Renal pelvis (tissue), 4 donors: ENCODE data around the gene SH3TC2. TPM values are rescaled to one million over a fixed set of nuclear protein-coding genes. Genes with fewer than 3 reads are reported as not detected.

Experiments used
- DNase-seq: peaks from one replicate; pipeline ENCODE4 v3.0.0-alpha.2; 2013
- polyA plus RNA-seq, 3 donors: library from polyadenylated mRNA; unstranded; fragments of 120-200 nt; gene quantifications; one replicate each; pipeline ENCODE4 v1.2.1, GENCODE V29; 2013; ENCODE audit not compliant: insufficient read length in 3 of 3

Gene SH3TC2
- polyA plus RNA-seq, 3 donors, result 0.65 to 0.68 (median 0.68) TPM

DNA sequence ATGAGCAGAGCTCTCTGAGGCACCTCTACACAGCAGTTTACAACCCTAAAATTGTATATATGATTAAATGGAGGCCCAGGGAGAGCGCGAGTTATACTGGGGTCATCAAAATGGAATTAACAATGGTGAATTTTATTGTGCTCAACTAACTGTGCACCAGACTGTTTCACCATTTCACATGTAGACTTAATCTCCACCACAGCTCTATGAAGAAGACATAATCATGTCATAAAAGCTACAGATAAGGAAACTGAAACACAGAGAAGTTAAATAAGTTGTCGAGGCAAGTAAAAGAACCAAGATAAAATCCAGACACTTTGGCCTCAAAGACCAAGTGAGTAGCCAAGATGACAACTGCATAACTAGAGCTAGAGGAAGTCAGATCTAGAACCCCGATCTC is 1.5 kb downstream of the SH3TC2 start:
- DNase-seq, result no peak

DNA sequence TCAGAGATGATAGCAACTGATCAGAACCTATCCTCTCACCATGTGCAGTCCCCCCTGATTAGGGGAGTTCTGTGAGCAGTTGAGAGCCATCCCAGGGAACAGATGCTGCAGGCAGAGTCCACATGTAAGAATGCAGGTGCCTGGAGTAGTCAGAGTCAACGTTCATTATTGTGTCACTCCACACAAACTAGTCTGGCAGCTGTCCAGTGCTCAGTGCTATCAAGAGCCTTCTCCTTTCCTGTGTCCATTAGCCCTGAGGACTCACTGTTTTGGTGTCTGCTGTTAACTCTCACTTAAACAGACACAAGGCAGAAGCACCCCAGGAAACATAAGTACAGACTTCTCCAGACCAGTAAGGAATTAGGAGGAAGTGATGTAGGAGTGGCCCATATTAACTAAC is 2.5 kb downstream of the SH3TC2 start:
- no peak for DNase-seq

GRCh38 chr5:149056616-149057165 is 6.2 kb downstream of the SH3TC2 start:
- no peak for DNase-seq

- no peak for DNase-seq
Observed at GRCh38 chr5:149054416-149054815, 8.4 kb downstream of the SH3TC2 start.

GRCh38 chr5:149053072-149053695 is 9.7 kb downstream of the SH3TC2 start:
- no peak for DNase-seq

GRCh38 chr5:149049371-149049781 is 13.5 kb downstream of the SH3TC2 start:
- no peak for DNase-seq

GRCh38 chr5:149048811-149049210 is 14.1 kb downstream of the SH3TC2 start:
- no peak for DNase-seq

DNA sequence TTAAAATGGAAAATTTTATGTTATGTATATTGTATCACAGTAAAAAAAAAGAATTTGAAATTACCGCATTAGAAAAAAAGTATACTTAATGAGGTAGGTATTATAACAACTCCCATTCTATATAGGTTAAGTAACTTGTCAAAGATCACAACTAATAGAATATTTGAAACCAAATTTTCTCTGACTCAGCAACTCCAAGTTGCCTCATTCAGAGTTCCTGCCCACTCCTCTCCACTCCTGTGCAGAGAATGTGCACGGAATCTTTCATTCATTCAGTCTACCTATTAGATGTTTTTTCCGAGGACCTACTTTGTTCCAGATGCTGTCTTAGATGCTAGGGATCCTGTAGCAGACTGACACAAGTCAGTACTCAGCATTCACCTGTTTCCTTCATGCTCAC is 15.4 kb downstream of the SH3TC2 start:
- no peak for DNase-seq

DNA sequence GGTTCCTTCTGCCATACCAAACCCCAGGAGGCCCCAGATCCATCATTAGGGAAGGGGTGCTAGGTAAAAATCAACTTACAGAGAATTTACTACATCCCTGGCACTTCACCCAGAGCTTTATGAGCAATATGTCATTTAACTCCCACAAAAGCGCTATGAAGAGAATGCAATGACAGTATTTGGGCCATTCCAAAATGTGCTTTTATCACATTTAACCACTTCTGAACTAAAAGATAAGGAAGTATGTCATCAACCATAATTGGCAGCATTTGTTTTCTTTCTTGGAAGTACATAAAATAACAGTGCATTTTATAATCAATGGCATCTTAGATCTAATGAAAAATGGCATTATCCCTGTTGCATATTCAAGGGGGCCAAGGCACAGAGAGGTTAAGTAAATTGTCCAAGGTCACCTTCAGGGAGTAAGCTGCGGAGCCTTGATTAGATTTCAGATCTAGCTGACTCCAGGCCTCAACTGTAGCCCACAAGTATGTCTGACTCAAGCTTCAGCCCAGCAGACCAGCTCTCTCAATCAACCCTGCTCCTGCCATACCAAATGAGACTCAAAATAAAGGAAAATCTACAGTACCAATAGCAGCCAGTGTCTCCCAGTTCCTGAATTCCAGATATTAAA is 16.5 kb downstream of the SH3TC2 start:
- no peak for DNase-seq

GRCh38 chr5:149045089-149045460 is 17.8 kb downstream of the SH3TC2 start:
- no peak for DNase-seq

DNA sequence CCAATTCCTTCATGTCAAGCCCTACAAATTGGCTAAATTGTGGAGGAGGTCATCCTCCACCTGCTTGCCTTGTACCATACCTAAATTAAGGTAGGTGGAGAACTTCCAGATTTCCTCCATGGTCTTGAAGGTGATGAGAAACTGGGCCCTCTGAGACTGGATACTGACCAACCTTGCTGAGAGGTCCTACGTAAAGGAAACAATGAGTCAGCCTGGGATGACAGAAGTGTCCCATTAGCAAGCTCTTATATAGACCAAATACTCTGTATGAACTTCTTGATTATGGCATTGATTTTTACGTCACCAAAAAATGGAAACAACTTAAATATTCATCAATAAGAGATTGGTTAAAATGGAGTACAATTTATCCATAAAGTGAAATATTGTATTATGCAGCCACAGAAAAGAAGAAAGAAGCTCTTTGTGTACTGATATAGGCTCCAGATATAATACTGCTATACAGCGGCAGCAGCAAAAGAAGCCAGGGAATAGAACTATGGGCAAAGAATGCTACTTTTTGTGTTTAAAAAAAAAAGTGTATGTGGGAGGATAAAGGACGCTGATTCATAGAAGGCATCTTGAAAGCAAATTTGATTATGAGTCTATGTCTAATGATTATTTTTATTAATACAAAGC is 18.3 kb downstream of the SH3TC2 start:
- no peak for DNase-seq

- DNase-seq, result no peak
Observed at GRCh38 chr5:149043641-149044040, 19.2 kb downstream of the SH3TC2 start.

DNA sequence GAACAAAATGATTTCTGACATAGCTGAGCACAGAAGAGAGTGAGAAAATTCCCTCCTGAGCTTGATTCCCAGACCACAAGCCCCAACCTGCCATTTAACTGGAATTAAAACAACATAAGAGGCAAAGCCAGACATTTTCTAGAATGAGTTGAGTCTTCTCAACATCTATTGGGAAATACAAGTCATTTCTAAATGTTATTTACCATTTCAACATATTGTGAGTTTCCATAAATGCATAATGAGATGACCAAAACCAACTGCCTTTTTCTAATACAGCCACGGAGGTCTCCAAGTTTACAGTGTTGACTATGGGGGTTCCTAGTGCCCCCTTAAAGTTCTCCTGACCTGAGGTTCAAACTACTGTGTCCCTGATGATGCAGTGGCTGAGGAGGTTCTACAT is 20.0 kb downstream of the SH3TC2 start:
- no peak for DNase-seq

GRCh38 chr5:149041242-149041641 is 21.6 kb downstream of the SH3TC2 start:
- DNase-seq, result no peak

GRCh38 chr5:149040421-149040820 is 22.4 kb downstream of the SH3TC2 start:
- no peak for DNase-seq

DNA sequence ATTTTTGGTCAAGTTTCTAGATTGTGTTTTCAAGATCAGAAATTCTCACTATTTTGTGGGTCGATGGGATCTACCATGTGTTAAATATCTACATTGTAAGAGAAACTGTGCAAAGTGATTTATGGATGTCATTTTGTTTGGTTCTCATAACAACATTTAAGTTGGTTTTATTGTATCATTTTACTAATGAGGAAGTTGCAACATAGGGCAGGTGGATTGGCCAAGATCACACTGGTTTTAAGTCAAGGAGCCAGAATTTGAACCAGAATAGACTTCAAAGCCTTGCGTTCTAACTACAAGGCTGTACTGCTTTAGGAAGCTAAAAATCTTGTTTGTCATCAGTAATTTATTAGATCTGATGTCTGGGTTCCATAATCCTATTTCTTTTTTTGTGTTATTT is 23.4 kb downstream of the SH3TC2 start:
- no peak for DNase-seq

DNA sequence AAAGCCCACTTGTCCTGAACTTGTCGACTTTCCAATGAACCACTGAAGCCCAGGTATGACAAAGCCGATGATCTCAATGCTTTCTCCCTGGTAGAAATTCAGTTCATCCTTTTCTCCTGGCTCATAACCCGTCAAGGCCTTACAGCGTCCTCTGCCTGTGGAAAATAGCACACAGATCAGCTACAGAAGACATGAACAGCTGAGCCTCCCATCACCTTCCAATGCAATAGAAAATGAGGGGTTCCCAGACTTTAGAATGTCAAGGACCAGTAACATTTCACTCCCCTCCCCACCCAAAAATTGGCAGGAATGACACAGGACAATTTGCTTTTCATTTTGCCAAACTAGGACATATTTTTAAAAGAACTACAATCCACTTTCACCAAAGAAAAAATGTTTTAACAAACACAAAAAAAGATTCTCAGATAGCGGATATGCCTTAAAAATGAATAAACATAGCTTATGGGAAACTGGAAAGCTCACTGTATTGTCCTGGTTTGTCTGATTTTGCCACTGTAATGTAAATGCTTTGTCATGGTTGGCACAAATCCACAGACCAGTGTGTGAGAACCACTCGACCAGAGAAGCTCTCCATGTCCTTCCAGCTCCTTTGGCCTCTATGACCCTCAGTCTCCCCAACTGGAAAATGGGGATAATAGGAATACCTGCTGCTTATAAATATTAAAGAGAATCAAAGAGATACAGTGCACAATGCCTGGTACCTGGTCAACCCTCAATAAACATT is 24.4 kb downstream of the SH3TC2 start:
- no peak for DNase-seq

GRCh38 chr5:149037817-149038216 is 25.0 kb downstream of the SH3TC2 start:
- no peak for DNase-seq

GRCh38 chr5:149036970-149037369 is 25.9 kb downstream of the SH3TC2 start:
- no peak for DNase-seq

DNA sequence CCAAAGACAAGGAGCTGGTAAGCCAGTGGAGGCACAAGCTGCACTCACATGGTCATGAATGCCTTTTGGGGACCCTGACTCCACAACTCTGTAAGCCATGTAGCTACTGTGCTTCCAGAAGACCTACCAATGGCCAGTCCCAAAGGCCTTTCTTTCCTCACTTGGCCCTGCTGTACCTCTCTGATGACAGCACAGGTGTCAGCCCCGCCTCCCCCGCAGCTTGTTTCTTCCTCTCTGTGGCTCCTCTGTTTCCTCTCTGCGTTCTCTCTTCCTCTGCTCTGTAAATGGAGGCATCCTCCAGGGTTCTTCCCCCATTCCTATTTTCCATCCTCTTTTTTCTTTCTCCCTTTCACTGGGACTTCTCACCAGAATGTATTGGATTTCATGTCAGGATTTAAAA is 26.7 kb downstream of the SH3TC2 start:
- no peak for DNase-seq

- peak; percentile 65 for DNase-seq
Observed at GRCh38 chr5:149035372-149035790, 27.5 kb downstream of the SH3TC2 start.

DNA sequence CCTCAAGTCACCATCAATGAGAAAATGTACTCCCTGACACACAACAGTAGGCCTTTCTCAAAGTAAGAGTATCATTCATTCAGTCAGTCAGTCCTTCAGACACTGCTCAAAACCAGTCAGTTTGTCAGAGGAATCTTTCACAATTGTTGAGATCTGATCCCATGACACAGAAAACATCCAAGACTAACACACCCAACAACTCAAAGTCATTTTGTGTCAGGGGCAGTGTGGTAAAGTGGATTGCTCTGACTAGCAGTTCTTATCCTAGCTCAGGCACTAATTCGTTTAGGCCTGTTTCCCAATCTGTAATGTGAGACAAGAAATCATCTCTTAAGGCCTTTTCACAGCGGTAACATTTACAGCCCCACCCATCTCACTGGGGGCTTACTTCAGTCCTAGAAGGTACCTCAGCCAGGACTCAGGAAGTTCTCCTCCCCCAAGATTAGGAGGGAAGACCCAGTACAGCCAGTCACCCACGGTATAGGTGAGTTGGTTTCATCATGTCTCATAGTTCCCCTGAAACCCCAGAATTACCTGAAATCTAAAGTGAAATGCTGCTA is 31.9 kb downstream of the SH3TC2 start:
- DNase-seq, result no peak
